Common myeloid progenitor, CD34-positive (primary cell): ENCODE data around the gene DPEP1.

ENCODE experiments used
- CTCF ChIA-PET: fragments of 350-600 bp; sonication (Branson Sonifier 250); formaldehyde crosslinking; loops from one replicate; lab custom pipeline; 2021; ENCODE audit warnings: antibody characterized with exemption; lab: Charles Lee
- POLR2A ChIA-PET: fragments of 350-600 bp; sonication (Branson Sonifier 250); formaldehyde crosslinking; loops from one replicate; lab custom pipeline; 2021; ENCODE audit warnings: antibody characterized with exemption; lab: Charles Lee
- DNase-seq, 3 donors: peaks; one replicate each; pipeline versions ENCODE4 v3.0.0 to v3.0.0-alpha.2; 2013
- H3K27ac ChIP-seq, 2 experiments: 1 replicate in 1 of 2; 2 replicates in 1 of 2; pipeline ENCODE4 v1.7.0; 2013; ENCODE audit warnings: inconsistent platforms in 2 of 2, low read length in 2 of 2, mild to moderate bottlenecking in 2 of 2, low read depth in 1 of 2, moderate library complexity in 1 of 2; ENCODE audit not compliant: severe bottlenecking in 2 of 2, insufficient read depth in 1 of 2, poor library complexity in 1 of 2
- H3K27me3 ChIP-seq, 5 experiments: replicated peaks in 2 of 5; 1 replicate in 3 of 5; 2 replicates in 2 of 5; pipeline versions ENCODE4 v1.6.1 to v1.7.0; 2013; ENCODE audit warnings: low read length in 4 of 5, mild to moderate bottlenecking in 2 of 5, moderate library complexity in 2 of 5, inconsistent platforms in 1 of 5; ENCODE audit not compliant: insufficient read depth in 5 of 5, control insufficient read depth in 4 of 5
- H3K36me3 ChIP-seq, 4 experiments: 1 replicate in 2 of 4; 2 replicates in 2 of 4; pipeline versions ENCODE4 v1.6.1 to v1.7.0; 2013; ENCODE audit warnings: low read length in 3 of 4, control low read depth in 1 of 4, mild to moderate bottlenecking in 1 of 4; ENCODE audit not compliant: control insufficient read depth in 4 of 4, insufficient read depth in 4 of 4
- H3K4me1 ChIP-seq, 4 experiments: 1 replicate in 3 of 4; 2 replicates in 1 of 4; pipeline versions ENCODE4 v1.6.1 to v1.7.1; 2013; ENCODE audit warnings: low read length in 3 of 4, mild to moderate bottlenecking in 3 of 4, control low read depth in 1 of 4, inconsistent platforms in 1 of 4, moderate library complexity in 1 of 4; ENCODE audit not compliant: control insufficient read depth in 4 of 4, insufficient read depth in 4 of 4; ENCODE audit errors: control extremely low read depth in 1 of 4
- H3K4me3 ChIP-seq, 7 experiments: 1 replicate in 4 of 7; 2 replicates in 3 of 7; pipeline versions ENCODE4 v1.5.1 to v1.7.0; 2013; ENCODE audit warnings: mild to moderate bottlenecking in 7 of 7, low read length in 6 of 7, moderate library complexity in 6 of 7, inconsistent platforms in 2 of 7, low read depth in 2 of 7, control low read depth in 1 of 7; ENCODE audit not compliant: insufficient read depth in 4 of 7, control insufficient read depth in 1 of 7; ENCODE audit errors: extremely low read depth in 1 of 7
- H3K9me3 ChIP-seq, 5 experiments: 1 replicate in 4 of 5; 2 replicates in 1 of 5; pipeline versions ENCODE4 v1.6.1 to v1.7.1; 2013; ENCODE audit warnings: low read length in 4 of 5, mild to moderate bottlenecking in 2 of 5, inconsistent platforms in 1 of 5, low read depth in 1 of 5, moderate library complexity in 1 of 5; ENCODE audit not compliant: control insufficient read depth in 4 of 5, insufficient read depth in 2 of 5; ENCODE audit errors: control extremely low read depth in 1 of 5
- WGBS: methylation state at CpG from one replicate; pipeline ENCODE4 v1.1.5; 2013; ENCODE audit not compliant: insufficient coverage; 5-methylcytosine and 5-hydroxymethylcytosine counted together

Gene DPEP1

DNA sequence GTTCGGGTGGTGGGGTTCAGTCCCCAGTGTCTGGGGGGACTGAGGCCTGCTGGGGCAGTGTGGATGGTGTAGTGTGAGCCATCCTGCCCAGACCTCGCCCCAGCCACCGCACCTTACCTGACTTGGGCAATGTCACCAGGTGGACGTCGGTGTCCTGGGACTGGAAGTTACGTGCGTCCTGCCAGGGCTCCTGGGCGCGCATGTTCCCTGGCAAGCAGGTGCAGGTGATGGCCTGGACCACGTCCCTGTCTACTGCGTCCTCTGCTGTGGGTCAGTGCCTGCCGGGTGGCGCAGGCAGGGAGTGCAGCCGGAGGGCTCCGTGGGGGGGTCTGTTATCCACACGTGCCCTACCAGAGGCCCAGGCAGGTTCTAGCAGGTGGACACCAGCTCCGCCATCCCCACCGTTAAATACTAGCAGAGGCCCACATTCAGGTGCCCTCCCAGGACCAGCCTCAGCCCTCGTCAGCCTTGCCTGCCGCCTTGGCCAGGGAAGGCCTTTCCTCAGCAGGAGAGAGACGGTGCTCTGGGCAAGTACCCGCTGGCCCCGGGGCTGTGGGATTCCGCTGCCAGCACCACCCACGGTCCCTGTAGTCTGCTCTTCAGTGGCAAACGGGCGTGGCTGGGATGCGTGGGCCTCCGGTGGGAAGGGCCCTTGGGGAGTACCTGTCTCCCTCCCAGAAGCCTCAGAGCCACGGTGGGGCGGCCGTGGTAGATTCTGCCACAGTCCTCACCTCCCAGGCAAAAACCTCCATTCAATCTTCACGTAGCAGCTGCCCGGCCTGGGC is 8.1 kb upstream of the DPEP1 start:
- no peaks in the 10 kb centered on the region for H3K9me3 ChIP-seq
- no peak overlapping the region for H3K4me3 ChIP-seq
- CTCF ChIA-PET = no interaction called here
- peaks cover 0 to 15% (median 10%) of the 10 kb centered on the region in 4 experiments for H3K4me1 ChIP-seq
- 98% methylated on average over 31 of the region's 34 CpGs for WGBS
- no peak overlapping the region for H3K27ac ChIP-seq
- no peaks in the 10 kb centered on the region for H3K27me3 ChIP-seq
- H3K36me3 ChIP-seq = no peaks in the 10 kb centered on the region
- DNase-seq = no peak
- POLR2A ChIA-PET = no interaction called here

DNA sequence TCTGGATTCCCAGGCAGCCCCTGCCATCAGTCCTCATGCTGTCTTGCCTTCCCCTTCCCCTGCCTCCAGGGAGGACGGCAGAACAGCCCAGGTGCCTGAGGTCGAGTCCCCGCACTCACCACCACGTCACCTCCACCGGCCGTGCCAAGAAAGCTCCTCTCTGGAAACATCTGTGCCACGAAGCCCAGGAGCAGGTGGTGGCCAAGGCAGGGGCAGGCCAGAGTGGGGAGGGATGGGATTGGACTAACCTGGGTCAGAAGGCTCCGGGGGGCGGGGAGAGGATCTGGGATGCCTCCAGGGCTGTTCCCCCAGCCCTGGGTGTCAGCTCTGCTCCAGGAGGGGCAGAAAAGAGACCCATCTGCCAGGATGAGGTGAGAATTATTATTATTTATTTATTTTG is 7.4 kb upstream of the DPEP1 start:
- no peak for DNase-seq
- ChIA-PET POLR2A (no interaction called here), CTCF (no interaction called here)
- no peak overlapping the region for H3K4me3 ChIP-seq
- no peak overlapping the region for H3K27ac ChIP-seq
- WGBS = 93% methylated on average over 3 of the region's 9 CpGs
- no peaks in the 10 kb centered on the region for H3K27me3 ChIP-seq
- no peaks in the 10 kb centered on the region for H3K36me3 ChIP-seq
- peaks cover 0 to 15% (median 10%) of the 10 kb centered on the region in 4 experiments for H3K4me1 ChIP-seq
- no peaks in the 10 kb centered on the region for H3K9me3 ChIP-seq

DNA sequence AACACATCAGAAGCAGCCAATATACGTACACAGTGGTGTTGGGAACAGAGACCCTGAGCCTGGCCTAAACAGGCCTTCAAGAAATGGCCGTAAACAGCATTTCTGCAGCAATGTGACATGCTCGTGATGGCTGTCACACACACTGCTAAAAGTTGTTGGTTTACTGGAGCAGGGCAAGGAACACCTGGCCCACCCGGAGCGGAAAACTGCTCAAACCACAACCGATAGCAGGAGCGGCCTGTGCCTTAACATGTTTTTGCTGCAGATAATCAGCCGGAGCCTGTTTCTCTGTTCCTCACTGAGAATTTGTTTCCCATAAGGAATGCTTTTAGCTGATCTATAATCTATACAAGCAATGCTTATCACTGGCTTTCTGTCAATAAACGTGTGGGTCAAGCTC is 6.0 kb upstream of the DPEP1 start:
- CTCF ChIA-PET = no interaction called here
- H3K4me3 ChIP-seq = no peak overlapping the region
- no peak overlapping the region for H3K27ac ChIP-seq
- POLR2A ChIA-PET = no interaction called here
- no peak for DNase-seq
- no peaks in the 10 kb centered on the region for H3K36me3 ChIP-seq
- no peaks in the 10 kb centered on the region for H3K27me3 ChIP-seq
- WGBS = 96% methylated on average over 8 of the region's 9 CpGs
- H3K4me1 ChIP-seq = peaks cover 0 to 8% (median 5%) of the 10 kb centered on the region in 4 experiments
- H3K9me3 ChIP-seq = no peaks in the 10 kb centered on the region

DNA sequence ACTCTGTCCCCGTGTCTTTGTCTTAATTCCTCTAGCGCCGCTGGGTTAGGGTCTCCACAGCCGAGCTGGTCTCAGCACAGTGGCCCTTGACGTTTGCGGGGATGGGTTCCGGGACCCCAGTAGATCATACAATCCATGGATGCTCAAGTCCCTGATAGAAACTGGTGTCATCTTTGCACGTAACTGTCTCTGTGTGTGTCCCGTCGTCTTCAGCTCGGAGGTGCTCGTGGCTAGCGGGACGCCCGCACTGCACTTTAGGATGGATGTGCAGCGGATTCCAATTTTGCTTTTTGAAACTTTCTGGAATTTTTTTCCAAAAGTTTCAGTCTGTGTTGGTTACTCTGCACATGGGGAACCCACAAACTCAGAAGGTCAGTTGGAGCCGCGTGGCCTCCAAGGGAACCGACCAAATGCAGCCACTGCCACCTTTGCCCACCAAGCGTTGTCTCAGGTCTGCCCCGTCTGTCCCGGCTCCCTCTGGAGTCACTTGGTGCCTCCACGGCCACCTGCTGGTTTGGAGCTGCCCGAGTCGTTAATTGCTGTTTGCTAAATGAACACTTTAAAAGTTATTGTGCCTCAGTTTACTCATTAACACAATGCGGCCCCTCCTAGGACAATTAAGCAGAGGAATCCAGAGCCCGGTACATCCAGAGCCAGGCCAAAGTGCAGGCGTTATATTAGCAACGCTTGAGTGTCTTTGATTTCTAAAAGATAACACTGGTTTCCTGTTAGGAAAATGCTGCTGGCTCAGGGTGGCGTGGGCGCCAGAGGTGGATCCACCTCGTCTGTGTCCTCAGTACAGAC is 5.3 kb upstream of the DPEP1 start:
- H3K4me1 ChIP-seq = peaks cover 0 to 7% (median 4%) of the 10 kb centered on the region in 4 experiments
- H3K9me3 ChIP-seq = no peaks in the 10 kb centered on the region
- H3K4me3 ChIP-seq = no peak overlapping the region
- no peaks in the 10 kb centered on the region for H3K36me3 ChIP-seq
- H3K27me3 ChIP-seq = no peaks in the 10 kb centered on the region
- 96% methylated on average over 32 of the region's 32 CpGs for WGBS
- DNase-seq = no peak
- POLR2A ChIA-PET = no interaction called here
- H3K27ac ChIP-seq = no peak overlapping the region
- CTCF ChIA-PET = no interaction called here

DNA sequence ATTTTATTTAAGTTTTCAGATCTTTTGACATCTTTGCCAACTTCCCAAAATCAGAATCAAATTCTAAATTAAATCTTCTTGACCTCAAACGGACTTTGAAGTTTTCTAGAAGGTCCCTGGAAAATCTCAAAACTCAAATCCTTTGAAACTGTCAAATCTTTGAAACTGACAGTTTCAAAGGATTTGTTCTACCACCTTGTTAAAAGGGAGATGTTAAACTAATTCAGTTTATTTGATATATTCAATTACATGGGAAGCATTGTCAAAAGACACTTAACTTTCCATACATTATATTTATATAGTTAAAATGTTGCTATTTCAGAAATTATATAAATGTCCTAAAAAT is 3.4 kb upstream of the DPEP1 start:
- Histone ChIP-seq H3K4me3 (no peak overlapping the region), H3K27me3 (no peaks in the 10 kb centered on the region), H3K27ac (no peak overlapping the region), H3K9me3 (no peaks in the 10 kb centered on the region), H3K36me3 (no peaks in the 10 kb centered on the region), H3K4me1 (peaks cover 0 to 16% (median 10%) of the 10 kb centered on the region in 4 experiments)
- DNase-seq = no peak
- POLR2A ChIA-PET = no interaction called here
- 100% methylated on average over 1 of the region's 1 CpG for WGBS
- CTCF ChIA-PET = no interaction called here

DNA sequence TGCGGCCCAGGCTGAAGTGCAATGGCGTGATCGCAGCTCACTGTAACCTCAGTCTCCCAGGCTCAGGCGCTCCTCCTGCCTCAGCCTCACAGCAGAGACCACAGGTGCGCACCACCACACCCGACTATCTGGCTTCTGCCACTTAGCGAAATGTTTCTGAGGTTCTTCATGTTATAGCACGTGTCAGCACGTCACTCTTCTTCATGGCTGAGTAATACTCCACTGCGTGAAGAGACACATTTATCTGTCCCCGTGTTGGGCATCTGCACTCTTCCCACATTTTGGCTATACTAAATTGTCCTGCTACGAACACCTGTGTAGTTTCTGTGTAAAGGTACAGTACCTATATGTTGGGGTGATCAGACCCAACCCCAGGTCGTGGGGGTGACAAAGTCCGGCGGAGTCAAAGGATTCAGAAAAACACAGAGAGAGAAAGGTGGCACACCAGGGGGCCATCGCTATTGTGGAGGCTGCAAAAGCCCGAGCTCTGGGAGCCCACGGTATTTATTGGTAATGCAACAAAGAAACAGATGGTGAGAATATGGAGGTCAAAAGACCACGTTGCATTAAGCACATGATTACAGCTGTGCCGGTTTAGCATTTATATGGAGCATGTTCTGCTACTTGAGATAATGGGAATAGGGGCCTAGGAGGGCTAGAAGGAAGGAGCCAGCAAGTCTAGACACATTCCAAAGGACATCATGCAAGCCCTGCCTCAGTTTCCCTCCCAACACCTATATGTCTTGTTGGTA is 851 bp upstream of the DPEP1 start:
- no peak overlapping the region for H3K27ac ChIP-seq
- WGBS = 99% methylated on average over 16 of the region's 20 CpGs
- POLR2A ChIA-PET = no interaction called here
- no peak for DNase-seq
- peaks cover 0 to 16% (median 10%) of the 10 kb centered on the region in 4 experiments for H3K4me1 ChIP-seq
- H3K9me3 ChIP-seq = no peaks in the 10 kb centered on the region
- H3K4me3 ChIP-seq = no peak overlapping the region
- no peaks in the 10 kb centered on the region for H3K36me3 ChIP-seq
- CTCF ChIA-PET = interaction anchor here (0.7 to 1.6 kb wide), 5 partner anchors 9 to 46 kb away, joined by 3 to 5 read pairs (median 4); partner anchors contain the start of genes CHMP1A and SPATA33
- H3K27me3 ChIP-seq = no peaks in the 10 kb centered on the region
